SIG-M5 (cell line): ENCODE measurements around the gene ZC3H11A.
"Not testable (repeated sequence)": the region's sequence is repeated elsewhere in the genome, so short reads cannot be mapped to it uniquely, and the experiment has no call there.

Experiments used
- DNase-seq: peaks from one replicate; lab custom pipeline; 2025; lab: John Stamatoyannopoulos, UW

ZC3H11A gene

DNA sequence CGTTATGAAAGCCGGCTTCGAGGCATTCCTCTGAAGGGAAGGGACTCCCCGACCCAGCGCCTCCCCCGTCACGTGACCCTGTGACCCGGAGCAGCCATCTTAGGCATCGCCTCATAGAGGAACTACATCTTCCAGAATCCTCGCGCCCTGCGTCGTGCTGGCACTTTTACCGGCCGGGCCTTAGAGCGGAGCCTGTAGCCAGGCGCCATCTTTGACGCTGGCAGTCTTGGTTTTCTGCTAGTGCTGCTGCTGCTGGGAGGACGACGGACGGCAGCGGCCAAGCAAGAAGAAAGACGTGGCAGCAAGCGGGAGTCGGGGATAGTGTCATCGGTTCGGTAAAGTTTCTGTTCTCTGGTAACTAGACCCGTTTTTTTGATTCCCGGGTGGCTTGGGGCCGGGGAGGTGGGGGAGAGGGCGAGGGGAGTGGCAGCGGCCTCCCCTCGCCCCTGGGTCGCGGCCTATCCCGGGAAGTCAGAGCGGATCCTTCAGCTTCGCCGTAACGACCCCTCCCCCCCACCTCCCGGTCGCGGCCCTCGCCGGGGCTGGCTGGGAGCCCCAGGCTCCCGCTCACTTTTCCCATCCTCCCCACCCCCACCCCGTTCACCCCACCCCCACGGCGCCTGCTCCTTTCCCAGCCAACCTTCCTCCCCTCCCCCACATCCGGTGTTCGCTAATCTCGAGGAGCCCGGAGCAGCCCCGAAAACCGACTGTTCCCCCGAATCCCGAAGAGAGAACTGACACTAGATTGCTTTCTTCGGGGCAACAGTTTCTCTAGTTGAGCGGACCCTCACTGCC lies at the start of gene ZC3H11A, which contains the start of gene ZBED6:
Gene ZC3H11A, plus strand, starts transcription at position 183 of the 795 bp plus-strand sequence. CDS start 21,448 bp downstream, outside the sequence.
Gene ZBED6, plus strand, starts transcription at position 183 of the 795 bp plus-strand sequence. CDS start 1,900 bp downstream, outside the sequence.
- peak; percentile 99 for DNase-seq

DNA sequence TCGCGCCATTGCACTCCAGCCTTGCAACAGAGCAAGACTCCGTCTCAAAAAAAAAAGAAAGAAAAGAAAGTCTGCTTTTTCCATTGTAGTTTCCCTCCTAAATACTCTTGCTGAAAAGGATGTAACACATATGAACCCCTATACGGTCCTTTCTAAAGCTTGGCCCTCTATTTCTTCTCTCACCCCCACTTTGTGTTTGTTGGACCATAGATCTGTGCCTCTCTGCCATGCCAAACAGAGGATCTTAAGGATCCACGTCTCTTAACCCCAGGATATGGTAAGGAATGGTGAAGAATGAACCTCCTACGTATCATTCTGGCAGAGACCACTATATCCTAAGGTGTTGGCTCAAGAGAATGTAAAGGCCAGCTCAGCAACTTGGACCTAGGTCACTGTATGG lies 49.1 kb upstream of the ZC3H11A start:
- DNase-seq, result no peak

DNA sequence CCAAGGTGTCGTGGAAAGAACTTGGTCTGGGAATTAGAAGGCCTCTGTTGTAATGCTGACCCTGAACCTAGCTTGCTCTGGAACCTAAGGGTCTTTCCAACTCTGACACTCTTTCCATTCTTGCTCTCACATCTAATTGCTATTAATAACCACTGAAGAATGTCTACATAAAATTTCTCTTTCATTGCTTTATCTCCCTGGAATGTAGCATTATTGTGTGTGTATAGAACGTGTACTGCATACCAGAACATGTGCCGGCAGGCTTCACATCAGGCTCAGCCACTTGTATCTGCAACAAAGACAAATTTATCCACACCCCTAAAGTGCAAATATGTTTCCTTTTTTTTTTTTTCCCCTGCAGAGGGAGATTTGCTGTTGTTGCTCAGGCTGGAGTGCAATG lies 44.4 kb upstream of the ZC3H11A start:
- no peak for DNase-seq

DNA sequence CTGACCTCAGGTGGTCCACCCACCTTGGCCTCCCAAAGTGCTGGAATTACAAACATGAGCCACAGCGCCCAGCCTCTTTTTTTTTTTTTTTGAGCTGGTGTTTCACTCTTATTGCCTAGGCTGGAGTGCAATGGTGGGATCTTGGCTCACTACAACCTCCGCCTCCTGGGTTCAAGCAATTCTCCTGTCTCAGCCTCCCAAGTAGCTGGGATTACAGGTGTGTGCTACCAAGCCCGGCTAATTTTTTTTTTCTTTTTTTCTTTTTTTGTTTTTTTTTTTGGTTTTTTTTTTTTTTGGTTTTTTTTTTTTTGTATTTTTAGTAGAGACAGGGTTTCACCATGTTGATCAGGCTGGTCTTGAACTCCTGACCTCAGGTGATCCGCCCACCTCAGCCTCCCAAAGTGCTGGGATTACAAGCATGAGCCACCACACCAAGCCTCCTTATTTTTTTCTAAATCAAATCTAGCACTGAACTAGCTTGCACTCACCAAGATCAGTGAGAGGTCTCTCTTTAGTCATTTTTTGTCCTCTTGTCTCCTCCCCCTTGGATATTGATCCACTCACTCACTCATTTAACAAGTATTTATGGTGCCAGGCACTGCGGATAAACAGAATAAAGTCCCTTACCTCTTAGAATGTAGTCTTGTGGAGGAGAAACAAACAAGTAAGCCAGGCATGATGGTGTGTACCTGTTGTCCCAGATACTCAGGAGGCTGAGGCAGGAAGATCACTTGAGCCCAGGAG lies 43.6 kb upstream of the ZC3H11A start:
- DNase-seq, result not testable (repeated sequence)

DNA sequence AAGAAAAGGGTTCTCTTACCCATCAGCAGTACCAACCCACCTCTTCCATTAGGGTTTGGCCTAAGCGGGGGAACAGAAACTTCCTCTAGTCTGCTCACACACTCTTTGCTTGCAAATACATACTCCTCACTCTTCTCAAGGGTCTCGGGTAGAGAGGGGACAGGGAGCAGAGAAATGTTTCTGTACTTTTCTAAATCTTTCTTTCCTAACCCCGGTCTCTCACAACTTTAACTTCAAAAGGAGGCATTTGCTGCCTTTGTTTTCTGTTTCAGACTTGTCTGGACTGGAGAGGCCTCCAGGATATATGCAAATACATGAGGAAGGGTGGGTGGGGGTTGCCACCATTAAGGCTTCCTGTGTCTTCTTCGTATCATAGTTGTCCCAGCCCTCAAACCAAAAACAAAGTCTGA lies 41.0 kb upstream of the ZC3H11A start:
- DNase-seq, result no peak

DNA sequence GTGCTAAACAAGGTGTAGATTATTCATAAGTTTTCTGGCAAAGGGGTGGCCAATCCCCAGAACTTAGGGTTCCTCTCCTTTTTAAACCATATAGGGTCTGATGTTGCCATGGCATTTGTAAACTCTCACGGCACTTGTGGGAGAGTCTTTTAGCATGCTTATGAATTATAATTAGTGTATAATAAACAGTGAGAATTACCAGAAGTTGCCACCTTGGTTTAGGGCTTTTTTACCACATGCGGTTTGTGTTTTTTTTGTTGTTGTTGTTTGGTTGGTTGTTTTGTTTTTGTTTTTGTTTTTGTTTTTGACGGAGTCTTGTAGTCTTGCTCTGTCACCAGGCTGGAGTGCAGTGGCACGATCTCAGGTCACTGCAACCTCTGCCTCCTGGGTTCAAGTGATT lies 39.4 kb upstream of the ZC3H11A start:
- DNase-seq, result no peak

DNA sequence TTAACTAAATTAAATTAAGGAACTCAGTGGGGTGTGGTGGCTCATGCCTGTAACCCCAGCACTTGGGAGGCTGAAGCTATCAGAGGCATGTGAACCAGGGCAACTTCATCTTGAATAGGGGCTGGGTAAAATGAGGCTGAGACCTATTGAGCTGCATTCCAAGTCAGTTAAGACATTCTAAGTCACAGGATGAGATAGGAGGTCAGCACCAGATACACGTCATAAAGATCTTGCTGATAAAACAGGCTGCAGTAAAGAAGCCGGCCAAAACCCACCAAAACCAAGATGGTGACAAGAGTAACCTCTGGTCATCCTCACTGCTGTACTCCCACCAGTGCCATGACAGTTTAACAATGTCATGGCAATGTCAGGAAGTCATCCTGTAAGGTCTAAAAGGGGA lies 36.7 kb upstream of the ZC3H11A start:
- not testable (repeated sequence) for DNase-seq

DNA sequence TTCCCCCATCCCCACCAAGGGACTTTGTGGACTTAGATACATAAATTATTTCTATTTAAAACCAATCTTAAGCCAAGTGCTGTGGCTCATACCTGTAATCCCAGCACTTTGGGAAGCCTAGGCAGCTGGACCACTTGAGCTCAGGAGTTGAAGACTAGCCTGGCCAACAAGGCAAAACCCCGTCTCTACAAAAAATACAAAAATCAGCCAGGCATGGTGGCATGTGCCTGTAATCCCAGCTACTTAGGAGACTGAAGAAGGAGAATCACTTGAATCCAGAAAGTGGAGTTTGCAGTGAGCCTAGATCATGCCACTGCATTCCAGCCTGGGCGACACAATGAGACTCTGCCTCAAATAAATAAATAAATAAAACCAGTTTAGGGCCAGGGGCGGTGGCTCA lies 34.9 kb upstream of the ZC3H11A start:
- no peak for DNase-seq

DNA sequence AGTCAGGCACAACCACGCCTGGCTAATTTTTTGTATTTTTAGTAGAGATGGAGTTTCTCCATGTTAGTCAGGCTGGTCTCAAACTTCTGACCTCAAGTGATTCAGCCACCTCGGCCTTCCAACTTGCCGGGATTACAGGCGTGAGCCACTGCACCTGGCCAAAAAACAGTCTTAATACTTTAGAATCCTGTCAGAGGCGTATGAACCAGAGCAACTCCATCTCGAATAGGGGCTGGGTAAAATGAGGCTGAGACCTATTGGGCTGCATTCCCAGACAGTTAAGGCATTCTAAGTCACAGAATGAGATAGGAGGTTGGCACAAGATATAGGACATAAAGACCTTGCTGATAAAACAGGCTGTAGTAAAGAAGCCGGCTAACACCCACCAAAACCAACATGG lies 33.5 kb upstream of the ZC3H11A start:
- DNase-seq, result not testable (repeated sequence)

DNA sequence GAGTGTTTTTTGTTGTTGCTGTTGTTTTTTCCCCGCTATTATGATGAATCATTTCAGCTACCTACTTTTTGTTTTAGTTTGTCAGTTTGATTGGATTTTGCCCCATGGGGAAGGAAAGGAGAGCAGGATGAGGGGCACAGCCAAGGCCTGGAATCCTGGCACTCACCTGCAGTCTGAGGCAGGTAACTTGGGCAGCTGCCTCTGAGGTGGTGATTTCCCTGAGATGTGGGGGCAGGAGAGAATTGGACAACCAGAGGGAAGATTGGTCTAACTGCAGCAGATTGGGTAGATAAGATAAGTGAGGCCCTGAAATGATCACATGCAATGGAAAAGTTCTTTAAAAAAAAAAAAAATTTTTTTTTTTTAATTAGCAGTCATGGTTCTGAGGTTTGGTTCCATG lies 31.9 kb upstream of the ZC3H11A start:
- no peak for DNase-seq

DNA sequence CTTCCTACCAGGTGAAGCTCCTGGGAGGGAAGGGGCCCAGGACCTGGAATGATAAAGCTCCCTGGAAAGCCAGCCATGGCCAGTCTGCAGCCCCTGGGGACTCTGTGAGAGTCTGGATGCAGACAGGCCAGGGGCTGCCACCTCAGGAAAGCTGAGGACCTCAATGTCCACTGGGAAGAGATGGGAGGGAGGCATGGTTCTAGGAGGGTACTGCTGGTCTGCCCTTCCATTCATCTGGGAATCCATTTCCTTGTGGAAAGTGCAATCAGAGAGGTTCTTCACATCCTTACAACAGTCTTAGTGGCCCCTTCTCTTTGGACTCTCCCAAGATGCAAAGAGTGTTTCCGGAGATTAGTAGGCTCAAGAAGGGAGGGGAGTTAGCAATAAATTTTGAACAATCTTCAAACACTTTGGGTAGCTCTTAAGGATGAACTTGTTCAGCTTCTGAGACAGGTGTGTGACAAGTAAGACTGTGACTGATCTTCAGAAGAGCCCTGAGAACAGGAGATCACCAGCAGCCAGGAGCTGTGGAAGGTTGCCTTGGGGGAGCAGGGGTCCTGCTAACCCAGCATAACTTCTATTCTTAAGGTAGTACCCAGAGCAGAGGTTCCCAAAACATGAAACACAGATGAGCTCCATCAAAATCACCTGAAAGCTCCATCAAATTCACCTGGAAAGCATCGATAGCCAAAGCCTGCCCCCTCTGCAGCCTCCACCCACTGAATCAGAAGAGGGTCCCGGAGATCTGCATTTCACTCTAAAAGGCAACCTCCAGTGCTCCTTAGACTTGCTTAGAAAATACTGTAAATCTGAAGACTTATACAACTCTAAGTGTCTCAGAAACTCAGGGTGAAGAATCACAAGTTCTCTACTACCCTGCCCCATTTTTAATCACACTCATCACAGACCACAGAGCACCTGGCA lies 31.1 kb upstream of the ZC3H11A start:
- no peak for DNase-seq

DNA sequence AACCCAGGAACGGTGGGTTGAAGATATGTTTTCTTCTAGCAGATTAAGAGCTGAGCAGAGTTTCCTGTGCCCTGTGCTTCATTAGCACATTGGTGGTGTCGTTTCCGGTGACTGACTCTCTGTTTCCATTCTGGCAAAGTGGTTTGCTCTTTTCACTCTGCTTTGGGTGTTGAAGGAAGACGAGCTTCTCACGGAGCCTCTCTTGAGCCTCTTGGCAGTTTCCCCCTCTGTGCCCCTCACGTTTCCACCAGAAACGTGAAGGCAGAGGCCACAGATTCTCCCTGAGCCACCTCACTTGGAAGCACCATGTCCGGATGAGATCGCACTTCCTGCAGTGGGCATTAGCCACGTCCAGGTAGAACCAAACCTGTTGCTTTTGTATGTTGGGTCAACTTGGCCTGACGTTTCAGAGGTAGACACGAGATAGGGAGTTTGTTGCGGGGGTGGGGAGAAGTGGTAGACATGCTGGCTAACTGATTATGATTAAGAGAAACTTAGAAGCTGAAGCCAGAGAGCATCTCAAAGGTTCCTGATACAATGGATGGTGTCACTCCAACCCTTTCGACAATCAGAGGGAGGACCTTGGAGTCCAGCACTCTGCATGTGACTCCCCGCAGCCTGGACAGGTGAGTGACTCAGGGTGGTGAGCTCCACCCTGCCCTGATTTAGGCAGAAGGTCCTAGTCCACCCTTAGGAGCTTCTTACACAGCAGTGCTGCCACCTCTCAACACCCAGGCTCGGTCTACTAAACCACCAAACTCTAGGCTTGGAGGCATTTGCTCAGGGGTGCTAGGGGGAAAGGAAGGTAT lies 30.2 kb upstream of the ZC3H11A start, which contains the start of gene LAX1:
Gene LAX1, plus strand, starts transcription at position 155 of the 809 bp plus-strand sequence. Its CDS starts 383 bp downstream, at position 538.
- no peak for DNase-seq

DNA sequence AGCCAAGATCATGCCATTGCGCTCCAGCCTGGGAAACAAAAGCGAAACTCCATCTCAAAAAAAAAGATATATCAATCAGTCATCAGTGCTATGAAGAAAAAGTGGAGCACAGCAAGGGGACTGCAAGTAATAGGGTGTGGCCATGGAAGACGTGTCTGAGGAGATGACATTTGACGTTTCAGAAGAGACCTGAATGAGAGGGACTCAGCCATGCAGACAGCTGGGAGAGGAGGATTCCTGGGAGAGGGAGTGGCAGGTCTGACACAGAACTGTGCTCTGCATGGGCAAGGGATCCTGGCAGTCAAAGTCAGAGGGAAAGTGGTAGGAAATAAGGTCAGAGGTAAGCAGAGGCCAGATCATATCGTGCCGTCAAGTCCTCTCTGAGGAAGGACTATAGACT lies 27.2 kb upstream of the ZC3H11A start:
- DNase-seq, result no peak

DNA sequence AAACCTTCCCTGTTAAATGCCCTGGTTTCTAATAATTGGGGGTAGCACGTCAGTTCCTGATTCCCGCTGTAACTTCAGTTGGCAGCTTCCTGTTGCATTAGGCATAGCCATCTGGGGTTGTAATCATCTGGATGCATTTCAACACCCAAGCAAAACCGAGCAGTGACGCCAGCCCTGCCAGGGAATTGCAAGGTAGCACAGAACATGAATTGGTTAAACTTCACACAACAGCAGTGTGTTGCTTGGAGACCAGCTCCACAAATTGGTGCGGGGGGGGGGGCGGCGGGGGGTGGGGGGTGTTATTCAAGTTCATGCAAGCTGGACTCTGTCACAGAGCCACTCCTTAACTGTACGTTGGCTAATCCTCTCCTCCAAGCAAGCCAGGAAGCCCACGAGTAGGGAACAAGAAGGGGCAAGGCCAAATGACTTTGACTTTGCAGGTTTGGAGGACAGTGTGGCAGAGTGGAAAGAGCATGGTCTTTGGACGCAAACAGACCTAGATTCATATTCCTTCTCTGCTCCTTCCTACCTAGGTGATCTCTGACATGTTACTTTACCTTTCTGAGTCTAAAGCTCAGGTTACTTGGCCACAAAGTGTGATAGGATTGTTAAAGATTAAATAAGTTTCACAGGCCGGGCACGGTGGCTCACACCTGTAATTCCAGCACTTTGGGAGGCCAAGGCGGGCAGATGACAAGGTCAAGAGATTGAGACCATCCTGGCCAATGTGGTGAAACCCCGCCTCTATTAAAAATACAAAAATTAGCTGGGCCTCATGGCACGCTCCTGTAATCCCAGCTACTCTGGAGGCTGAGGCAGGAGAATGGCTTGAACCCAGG lies 25.7 kb upstream of the ZC3H11A start:
- peak; percentile 95 for DNase-seq

DNA sequence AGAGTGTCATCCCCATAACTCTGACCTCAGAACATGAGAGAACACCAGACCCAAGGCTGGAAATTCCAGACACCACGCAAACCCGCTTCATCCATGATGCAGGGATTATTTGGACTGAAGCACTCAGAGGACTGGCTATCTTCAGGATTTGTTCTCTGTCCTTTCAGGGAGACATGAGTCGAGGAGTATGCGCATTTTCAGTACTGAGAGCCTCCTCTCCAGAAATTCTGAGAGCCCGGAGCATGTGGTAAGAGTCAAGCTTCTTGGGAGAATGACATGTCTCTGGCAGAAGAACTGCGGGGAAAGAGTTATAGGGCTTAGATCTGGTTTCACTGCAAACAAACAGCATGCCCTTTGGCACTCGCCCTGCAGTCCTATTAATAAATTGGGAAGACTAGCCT lies 23.5 kb upstream of the ZC3H11A start:
- no peak for DNase-seq

DNA sequence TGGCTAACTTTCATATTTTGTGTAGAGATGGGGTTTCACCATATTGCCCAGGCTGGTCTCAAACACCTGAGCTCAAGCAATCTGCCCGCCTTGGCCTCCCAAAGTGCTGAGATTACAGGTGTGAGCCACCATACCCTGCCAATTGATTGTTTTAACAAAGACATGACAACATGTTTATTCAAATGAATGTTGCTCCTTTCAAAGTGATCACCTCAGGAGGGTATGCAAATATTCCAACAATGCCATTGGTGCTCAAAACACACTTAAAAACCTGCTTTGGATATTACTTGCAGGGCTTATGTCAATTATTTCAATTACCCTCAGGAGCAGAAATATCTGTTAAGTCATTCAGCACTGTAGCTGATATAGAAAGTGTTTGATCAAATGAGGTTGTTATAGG lies 22.6 kb upstream of the ZC3H11A start:
- no peak for DNase-seq

DNA sequence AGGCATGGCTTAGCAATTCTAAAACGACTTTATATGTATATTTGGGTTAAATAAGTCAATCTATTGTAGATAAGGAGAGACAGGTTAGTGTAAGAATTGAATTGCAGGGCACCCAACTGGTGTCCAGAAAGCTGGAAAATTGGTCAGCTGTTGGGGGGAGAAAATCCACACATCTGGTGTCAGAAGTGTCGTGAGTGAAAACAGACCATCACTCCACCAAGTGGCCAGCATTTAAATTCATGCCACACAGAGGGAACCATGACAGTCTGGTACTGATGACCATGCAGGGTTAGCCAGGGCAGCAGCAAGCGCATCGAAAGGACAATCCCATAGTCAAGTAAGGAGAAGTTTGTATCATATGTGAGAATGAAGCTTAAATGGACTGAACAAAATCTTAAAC lies 18.8 kb upstream of the ZC3H11A start:
- no peak for DNase-seq

DNA sequence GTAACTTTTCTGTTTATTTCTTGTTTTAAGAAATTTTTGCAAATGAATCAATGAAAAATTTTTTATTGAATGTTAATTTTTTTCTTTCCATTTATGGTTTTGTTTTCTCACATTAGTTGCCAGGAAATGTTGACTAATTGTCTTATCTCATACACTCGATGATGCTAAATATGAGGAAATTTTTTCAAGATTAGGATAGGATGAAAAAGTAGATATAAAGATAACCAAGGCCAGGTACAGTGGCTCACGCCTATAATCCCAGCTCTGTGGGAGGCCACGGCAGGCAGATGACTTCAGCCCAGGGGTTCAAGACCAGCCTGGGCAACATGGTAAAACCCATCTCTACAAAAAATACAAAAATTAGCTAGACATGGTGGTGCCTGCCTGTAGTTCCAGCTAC lies 17.8 kb upstream of the ZC3H11A start:
- DNase-seq, result no peak

DNA sequence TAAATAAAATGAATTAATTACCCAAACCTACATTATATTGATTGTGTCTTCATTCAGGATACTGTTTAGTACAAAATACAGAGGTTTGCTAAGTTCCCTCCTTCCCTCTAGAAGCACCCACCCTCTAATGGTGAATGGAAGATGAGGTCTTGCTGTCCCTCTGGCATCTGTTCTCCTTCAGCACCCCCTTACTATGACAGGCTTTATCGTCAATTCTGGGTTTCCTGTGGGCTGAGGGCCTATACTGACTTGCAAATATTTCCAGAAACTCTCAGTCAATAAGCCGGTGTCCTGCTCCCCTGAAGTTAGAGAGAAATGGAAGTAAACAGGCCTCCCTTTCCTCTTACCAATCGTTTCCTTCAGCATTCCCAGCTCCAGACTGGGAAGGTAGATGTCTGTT lies 17.3 kb upstream of the ZC3H11A start:
- DNase-seq, result no peak

DNA sequence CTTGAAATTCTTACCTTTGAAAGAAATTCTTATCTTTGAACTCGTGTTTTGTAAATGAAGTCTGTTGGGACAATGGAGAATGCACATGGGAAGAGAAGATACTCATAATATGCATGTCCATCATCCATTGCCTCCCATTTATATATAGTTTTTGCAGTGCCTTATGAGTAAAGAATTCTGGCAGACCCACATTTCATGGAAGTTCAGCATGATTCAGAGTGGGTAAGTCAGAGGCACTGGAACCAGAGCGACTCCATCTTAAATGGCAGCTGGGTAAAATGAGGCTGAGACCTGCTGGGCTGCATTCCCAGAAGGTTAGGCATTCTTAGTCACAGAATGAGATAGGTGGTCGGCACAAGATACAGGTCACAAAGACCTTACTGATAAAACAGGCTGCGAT lies 16.6 kb upstream of the ZC3H11A start:
- DNase-seq, result no peak
